K562 (cell line): ENCODE measurements around the gene AKR1A1. TPM values are rescaled to one million over a fixed set of nuclear protein-coding genes. Genes with fewer than 3 reads are reported as not detected.
A peak's percentile ranks its signal among the peaks of the same experiment; 100 is the strongest.

Source experiments
- ATF2 ChIP-seq: sonication (generic); formaldehyde crosslinking; IDR thresholded peaks from 2 replicates; pipeline ENCODE4 v1.8.1; 2022; ENCODE audit warnings: missing genetic modification reagents
- CCAR2 ChIP-seq: fragments of 200-400 bp; formaldehyde crosslinking; IDR thresholded peaks from 2 replicates; pipeline ENCODE4 v1.6.1; 2017; ENCODE audit warnings: mild to moderate bottlenecking, low read depth, low read length
- DIDO1 ChIP-seq: fragments of 450-650 bp; IDR thresholded peaks from 2 replicates; pipeline ENCODE4 v1.6.1; 2016; ENCODE audit warnings: low read depth, missing biosample characterization, missing genetic modification characterization
- DNMT1 ChIP-seq: fragments of 450-650 bp; IDR thresholded peaks from 2 replicates; pipeline ENCODE4 v1.6.1; 2016; ENCODE audit warnings: antibody characterized with exemption, mild to moderate bottlenecking
- E2F5 ChIP-seq: sonication (generic); formaldehyde crosslinking; IDR thresholded peaks from 2 replicates; pipeline ENCODE4 v1.8.0; 2022; ENCODE audit warnings: mild to moderate bottlenecking, missing genetic modification reagents
- ELK3 ChIP-seq: fragments of 450-650 bp; formaldehyde crosslinking; IDR thresholded peaks from 2 replicates; pipeline ENCODE4 v1.4.0; 2020; ENCODE audit warnings: mild to moderate bottlenecking
- PHTF2 ChIP-seq: fragments of 250-450 bp; sonication (Bioruptor Pico); IDR thresholded peaks from 2 replicates; pipeline ENCODE4 v1.5.0; 2021; ENCODE audit warnings: mild to moderate bottlenecking
- RBM14 ChIP-seq: fragments of 200-400 bp; formaldehyde crosslinking; IDR thresholded peaks from 2 replicates; pipeline ENCODE4 v1.6.1; 2018; ENCODE audit warnings: low read depth, mild to moderate bottlenecking, low read length, moderate library complexity, borderline replicate concordance; ENCODE audit not compliant: insufficient read depth
- SMAD2 ChIP-seq: fragments of 150-350 bp; IDR thresholded peaks from 2 replicates; pipeline ENCODE4 v1.6.1; 2014; ENCODE audit warnings: low read depth, mild to moderate bottlenecking, low read length
- SRSF3 ChIP-seq: fragments of 200-400 bp; formaldehyde crosslinking; IDR thresholded peaks from 2 replicates; pipeline ENCODE4 v1.6.1; 2016; ENCODE audit warnings: mild to moderate bottlenecking, low read length, moderate library complexity; ENCODE audit not compliant: insufficient read depth
- TAL1 ChIP-seq: fragments of 450-650 bp; IDR thresholded peaks from 2 replicates; pipeline ENCODE4 v1.6.1; 2016; ENCODE audit warnings: mild to moderate bottlenecking
- TFAP4 ChIP-seq: sonication (generic); formaldehyde crosslinking; IDR thresholded peaks from 2 replicates; pipeline ENCODE4 v1.8.0; 2022; ENCODE audit warnings: missing genetic modification reagents, mild to moderate bottlenecking, moderate library complexity, borderline replicate concordance
- ZBTB9 ChIP-seq: fragments of 450-650 bp; formaldehyde crosslinking; IDR thresholded peaks from 2 replicates; pipeline ENCODE4 v1.4.0; 2020; ENCODE audit warnings: mild to moderate bottlenecking, moderate library complexity
- ZNF12 ChIP-seq: sonication (generic); formaldehyde crosslinking; IDR thresholded peaks from 2 replicates; pipeline ENCODE4 v1.4.0; 2020; ENCODE audit warnings: mild to moderate bottlenecking, missing genetic modification reagents
- ZNF75A ChIP-seq: fragments of 450-650 bp; formaldehyde crosslinking; IDR thresholded peaks from 2 replicates; pipeline ENCODE4 v1.4.0; 2020; ENCODE audit warnings: mild to moderate bottlenecking
- ZNF77 ChIP-seq: fragments of 250-450 bp; sonication (Bioruptor Pico); IDR thresholded peaks from 2 replicates; pipeline ENCODE4 v1.5.0; 2020
- polyA plus RNA-seq, 8 experiments: library from polyadenylated mRNA; depleted of rRNA in 4 of 8; stranded (reverse) in 5 of 8; unstranded in 3 of 8; fragments of >200 nt; fragmentation: Nextera tagmentation in 2 of 8; fragmentation: Illumina TruSeq in 1 of 8; extraction: Ambion mirVana in 2 of 8; extraction: Trizol in 1 of 8; gene quantifications; 2 replicates each; pipeline versions ENCODE4 v1.2.1 to v1.2.3, GENCODE V29; 2011 to 2014; ENCODE audit warnings: inconsistent platforms in 1 of 8, missing spikeins in 1 of 8
- total RNA-seq, 7 experiments: library from RNA; depleted of rRNA in 6 of 7; stranded (reverse); fragments of >200 nt in 6 of 7; fragmentation: Illumina TruSeq in 2 of 7; extraction: Trizol in 2 of 7; gene quantifications; 2 replicates each; pipeline versions ENCODE4 v1.2.1 to v1.2.3, GENCODE V29; 2011 to 2021; ENCODE audit warnings: low replicate concordance in 1 of 7
- TF ChIP-seq, protein P1 (sequence below): sonication (generic); formaldehyde crosslinking; IDR thresholded peaks from 2 replicates; pipeline ENCODE4 v1.8.0; 2022; ENCODE audit warnings: mild to moderate bottlenecking, low read depth, missing genetic modification reagents

The AKR1A1 gene
- total and polyA plus RNA-seq, 9 of the 15 experiments (the other 6 are each of a cell fraction or from before 2014, with no cell fraction given): 68.6 to 211 (median 132) TPM

DNA sequence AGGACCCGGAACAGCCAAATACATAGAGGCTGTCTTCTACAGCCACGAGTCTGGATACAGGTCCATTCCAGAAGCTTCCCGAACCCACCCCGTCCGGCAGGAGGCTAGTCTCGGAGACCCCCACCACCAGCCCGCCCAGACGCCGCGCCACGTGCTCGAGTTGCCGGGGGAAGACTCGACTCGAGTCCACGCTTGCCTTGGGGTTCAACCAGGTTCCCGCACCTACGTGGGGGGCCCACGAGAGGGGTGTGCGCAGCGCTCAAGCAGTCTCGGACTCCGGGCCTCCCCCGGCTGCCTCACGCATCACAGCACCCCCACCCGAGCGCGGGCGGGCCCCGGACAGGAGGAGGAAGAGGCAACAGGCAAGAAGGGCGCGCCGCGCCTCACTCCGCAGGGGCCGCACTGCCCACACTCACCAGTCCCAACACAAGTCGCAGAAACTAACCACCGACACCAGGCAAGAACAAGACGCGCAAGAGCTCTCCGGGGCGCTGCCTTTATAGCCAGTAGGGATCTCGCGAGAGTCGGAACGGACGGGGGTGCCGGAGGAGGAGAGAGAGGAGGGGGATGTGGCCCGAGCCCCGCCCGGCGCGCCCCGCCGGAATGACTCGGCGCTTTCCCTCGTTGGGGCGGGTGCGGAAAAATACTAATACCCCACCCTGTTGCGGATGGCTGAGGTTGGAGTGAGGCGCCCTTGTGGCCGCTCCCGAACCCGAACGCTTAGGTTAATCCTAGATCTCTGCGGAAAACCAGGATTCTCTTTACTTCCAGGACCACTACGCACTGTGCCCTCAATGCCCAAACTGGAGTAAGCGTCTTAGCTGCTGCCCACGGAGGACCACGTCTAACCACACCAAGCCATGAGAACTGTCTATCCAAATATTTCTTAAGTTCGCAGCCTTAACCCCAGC lies 29.0 kb upstream of the AKR1A1 start, which contains the start of gene PRDX1 (continued):
- 0 out of 2 replicates have a peak, but pooled peaks have one; percentile 35 for TF ChIP-seq DIDO1 (tag)
- TF ChIP-seq ZNF75A: no peak
- TF ChIP-seq RBM14: peak; percentile 99; the same call in 1 of the 2 replicates
- TF ChIP-seq DNMT1: no peak
- TF ChIP-seq CCAR2: no peak
- TF ChIP-seq SMAD2: no peak
- peak; percentile 84; the same call in 1 of the 2 replicates for TF ChIP-seq ZNF77 (CRISPR knock-in tag)
- no peak for TF ChIP-seq ELK3 (CRISPR knock-in tag)
- TF ChIP-seq, protein P1, sequence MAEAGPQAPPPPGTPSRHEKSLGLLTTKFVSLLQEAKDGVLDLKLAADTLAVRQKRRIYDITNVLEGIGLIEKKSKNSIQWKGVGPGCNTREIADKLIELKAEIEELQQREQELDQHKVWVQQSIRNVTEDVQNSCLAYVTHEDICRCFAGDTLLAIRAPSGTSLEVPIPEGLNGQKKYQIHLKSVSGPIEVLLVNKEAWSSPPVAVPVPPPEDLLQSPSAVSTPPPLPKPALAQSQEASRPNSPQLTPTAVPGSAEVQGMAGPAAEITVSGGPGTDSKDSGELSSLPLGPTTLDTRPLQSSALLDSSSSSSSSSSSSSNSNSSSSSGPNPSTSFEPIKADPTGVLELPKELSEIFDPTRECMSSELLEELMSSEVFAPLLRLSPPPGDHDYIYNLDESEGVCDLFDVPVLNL (CRISPR knock-in tag): peak; percentile 84; the same call in 1 of the 2 replicates
- TF ChIP-seq ZNF12 (CRISPR knock-in tag): peak; percentile 83
- TF ChIP-seq SRSF3: peak; percentile 82; the same call in 1 of the 2 replicates
- no peak for TF ChIP-seq TAL1
- peak; percentile 55; the same call in 1 of the 2 replicates for TF ChIP-seq PHTF2 (CRISPR knock-in tag)
- TF ChIP-seq ATF2 (CRISPR knock-in tag): 0 out of 2 replicates have a peak, but pooled peaks have one; percentile 34
- peak; percentile 91 for TF ChIP-seq TFAP4
- peak; percentile 71; the same call in 1 of the 2 replicates for TF ChIP-seq ZBTB9 (CRISPR knock-in tag)
- TF ChIP-seq E2F5 (CRISPR knock-in tag): peak; percentile 98
